Right lobe of liver (tissue), 6 donors: ENCODE measurements around the gene CA5A. TPM values are rescaled to one million over a fixed set of nuclear protein-coding genes. Genes with fewer than 3 reads are reported as not detected.

Source experiments
- ATAC-seq, 4 donors: fragments of 200-7000 bp; cut with Tn5 transposase; one replicate each; pipeline ENCODE4 v1.9.1; 2020; ENCODE audit warnings: mild to moderate bottlenecking in 4 of 4, moderate library complexity in 4 of 4
- DNase-seq, 3 donors: peaks; one replicate each; pipeline ENCODE4 v3.0.0-alpha.2; 2020
- H3K27ac ChIP-seq, 3 donors: fragments of 200-600 bp; one replicate each; pipeline ENCODE4 v1.8.0; 2022
- H3K27me3 ChIP-seq, 2 donors: fragments of 200-600 bp; one replicate each; pipeline ENCODE4 v1.8.0; 2022
- H3K36me3 ChIP-seq, 4 donors: fragments of 200-600 bp; sonication (generic) in 1 of 4; one replicate each; pipeline versions ENCODE4 v1.5.1 to v1.8.0; 2017 to 2022; ENCODE audit warnings: control low read depth in 1 of 4
- H3K4me1 ChIP-seq, 4 donors: fragments of 200-600 bp; sonication (generic) in 1 of 4; one replicate each; pipeline versions ENCODE4 v1.5.1 to v1.8.0; 2017 to 2022; ENCODE audit warnings: control low read depth in 1 of 4
- H3K4me3 ChIP-seq, 3 donors: fragments of 200-600 bp; one replicate each; pipeline ENCODE4 v1.8.0; 2022
- H3K9me3 ChIP-seq, 4 donors: fragments of 200-600 bp; sonication (generic) in 1 of 4; one replicate each; pipeline versions ENCODE4 v1.5.1 to v1.8.0; 2017 to 2022; ENCODE audit warnings: control low read depth in 1 of 4
- CTCF ChIP-seq, 4 donors: fragments of 200-600 bp in 3 of 4; fragments of 450-650 bp in 1 of 4; IDR thresholded peaks; one replicate each; pipeline versions ENCODE4 v1.5.1 to v1.8.0; 2016 to 2022; ENCODE audit warnings: antibody characterized with exemption in 4 of 4, mild to moderate bottlenecking in 2 of 4
- POLR2A ChIP-seq: fragments of 450-650 bp; IDR thresholded peaks from one replicate; pipeline ENCODE4 v1.6.1; 2017; ENCODE audit warnings: antibody characterized with exemption, mild to moderate bottlenecking
- WGBS: methylation state at CpG from one replicate; pipeline ENCODE4 v1.1.6; 2018; ENCODE audit warnings: low coverage, low lambda C conversion rate; ENCODE audit not compliant: insufficient coverage; ENCODE audit errors: missing lambda C conversion rate; 5-methylcytosine and 5-hydroxymethylcytosine counted together
- intact Hi-C, 2 donors: fragments of 100-400 bp; cut with DNase I; formaldehyde crosslinking; loops; one replicate each; pipeline versions ENCODE4 v1.11.2 to v1.14.1; 2022
- total RNA-seq, 6 experiments: library from RNA; depleted of rRNA in 2 of 6; stranded (reverse); fragments of >200 nt in 2 of 6; fragmentation: NEBNext Ultra II Directional in 3 of 6; extraction: Animal tissue kit (Norgen Biotek cat#: 25700) in 3 of 6; gene quantifications; one replicate each; pipeline versions ENCODE4 v1.1.0 to v1.2.4, GENCODE V29; 2016 to 2023
- donor health status: DM: no; HTN: yes; CAD: no.
- donor health status: DM: no; HTN: no; CAD: no.
- donor health status: DM: no; HTN: no; CAD: no.
- donor health status: DM: no; HTN: yes; CAD: no.
- donor health status: DM: no; HTN: yes; CAD: no.

Gene CA5A
- total RNA-seq, 6 experiments from 2014 or later, result 26.5 to 59.6 (median 30.2) TPM

- peak in 3 of 4 donors; percentile 5 to 12 (median 11) for ATAC-seq
- peak overlapping the region; percentile 57 to 75 (median 70) for H3K27ac ChIP-seq
- H3K9me3 ChIP-seq, result no peaks in the 10 kb centered on the region
- H3K36me3 ChIP-seq, result peaks cover 0 to 10% (median 0%) of the 10 kb centered on the region in 4 donors
- H3K4me1 ChIP-seq, result peaks cover 2 to 75% (median 21%) of the 10 kb centered on the region in 4 donors
- no peaks in the 10 kb centered on the region for H3K27me3 ChIP-seq
- peak in 2 of 3 donors; percentile 66 to 81 for DNase-seq
- intact Hi-C loops, result no loop called here
- peak overlapping the region in 2 of 3 donors; percentile 2 to 23 for H3K4me3 ChIP-seq
- 28% methylated on average over 11 of the region's 28 CpGs for WGBS
- TF ChIP-seq CTCF (IDR thresholded peaks at IDR 0.05) (no peak), POLR2A (peak; percentile 43)
Observed at GRCh38 chr16:87847785-87848675, 88.3 kb downstream of the CA5A start.

- no CpG with 5 or more reads among the region's 8 CpGs for WGBS
- peak in 2 of 3 donors; percentile 71 to 83 for DNase-seq
Observed at GRCh38 chr16:87847467-87847784, 88.9 kb downstream of the CA5A start.

GRCh38 chr16:87846705-87847466 is 89.4 kb downstream of the CA5A start:
- WGBS, result 49% methylated on average over 4 of the region's 25 CpGs
- intact Hi-C loops, result no loop called here
- H3K36me3 ChIP-seq, result peaks cover 0 to 10% (median 0%) of the 10 kb centered on the region in 4 donors
- no peak for ATAC-seq
- peak in 1 of 3 donors; percentile 58 for DNase-seq
- peak overlapping the region; percentile 57 to 75 (median 70) for H3K27ac ChIP-seq
- peaks cover 2 to 71% (median 20%) of the 10 kb centered on the region in 4 donors for H3K4me1 ChIP-seq
- no peaks in the 10 kb centered on the region for H3K27me3 ChIP-seq
- peak overlapping the region in 1 of 3 donors; percentile 34 for H3K4me3 ChIP-seq
- H3K9me3 ChIP-seq, result no peaks in the 10 kb centered on the region
- TF ChIP-seq POLR2A (no peak), CTCF (IDR thresholded peaks at IDR 0.05) (no peak)

More at GRCh38 chr16:87847467-87847784, 88.9 kb downstream of the CA5A start:
- H3K9me3 ChIP-seq, result no peaks in the 10 kb centered on the region
- H3K27me3 ChIP-seq, result no peaks in the 10 kb centered on the region
- H3K4me3 ChIP-seq, result peak overlapping the region in 2 of 3 donors; percentile 23 to 34
- peak overlapping the region; percentile 57 to 75 (median 70) for H3K27ac ChIP-seq
- H3K4me1 ChIP-seq, result peaks cover 2 to 71% (median 20%) of the 10 kb centered on the region in 4 donors
- TF ChIP-seq POLR2A (no peak), CTCF (IDR thresholded peaks at IDR 0.05) (no peak)
- peak in 1 of 4 donors; percentile 3 for ATAC-seq
- H3K36me3 ChIP-seq, result peaks cover 0 to 10% (median 0%) of the 10 kb centered on the region in 4 donors
- intact Hi-C loops, result no loop called here

- peak overlapping the region in 2 of 3 donors; percentile 70 to 75 for H3K27ac ChIP-seq
- WGBS, result no CpG with 5 or more reads among the region's 31 CpGs
- peaks cover 2 to 68% (median 21%) of the 10 kb centered on the region in 4 donors for H3K4me1 ChIP-seq
- no peaks in the 10 kb centered on the region for H3K27me3 ChIP-seq
- H3K9me3 ChIP-seq, result no peaks in the 10 kb centered on the region
- TF ChIP-seq POLR2A, result peak; percentile 8
- no peak for TF ChIP-seq CTCF (IDR thresholded peaks at IDR 0.05)
- intact Hi-C loops, result no loop called here
- peak in 3 of 4 donors; percentile 1 to 7 (median 3) for ATAC-seq
- H3K4me3 ChIP-seq, result peak overlapping the region in 2 of 3 donors; percentile 34
- H3K36me3 ChIP-seq, result peaks cover 0 to 10% (median 0%) of the 10 kb centered on the region in 4 donors
- DNase-seq, result peak in 2 of 3 donors; percentile 78 to 83
Observed at GRCh38 chr16:87845807-87846619, 90.3 kb downstream of the CA5A start.
